ENCODE data around the gene TTLL11. TPM values are rescaled to one million over a fixed set of nuclear protein-coding genes. Genes with fewer than 3 reads are reported as not detected.

The TTLL11 gene
- total RNA-seq, 1 donor from 2014 or later: 0.75 TPM

DNA sequence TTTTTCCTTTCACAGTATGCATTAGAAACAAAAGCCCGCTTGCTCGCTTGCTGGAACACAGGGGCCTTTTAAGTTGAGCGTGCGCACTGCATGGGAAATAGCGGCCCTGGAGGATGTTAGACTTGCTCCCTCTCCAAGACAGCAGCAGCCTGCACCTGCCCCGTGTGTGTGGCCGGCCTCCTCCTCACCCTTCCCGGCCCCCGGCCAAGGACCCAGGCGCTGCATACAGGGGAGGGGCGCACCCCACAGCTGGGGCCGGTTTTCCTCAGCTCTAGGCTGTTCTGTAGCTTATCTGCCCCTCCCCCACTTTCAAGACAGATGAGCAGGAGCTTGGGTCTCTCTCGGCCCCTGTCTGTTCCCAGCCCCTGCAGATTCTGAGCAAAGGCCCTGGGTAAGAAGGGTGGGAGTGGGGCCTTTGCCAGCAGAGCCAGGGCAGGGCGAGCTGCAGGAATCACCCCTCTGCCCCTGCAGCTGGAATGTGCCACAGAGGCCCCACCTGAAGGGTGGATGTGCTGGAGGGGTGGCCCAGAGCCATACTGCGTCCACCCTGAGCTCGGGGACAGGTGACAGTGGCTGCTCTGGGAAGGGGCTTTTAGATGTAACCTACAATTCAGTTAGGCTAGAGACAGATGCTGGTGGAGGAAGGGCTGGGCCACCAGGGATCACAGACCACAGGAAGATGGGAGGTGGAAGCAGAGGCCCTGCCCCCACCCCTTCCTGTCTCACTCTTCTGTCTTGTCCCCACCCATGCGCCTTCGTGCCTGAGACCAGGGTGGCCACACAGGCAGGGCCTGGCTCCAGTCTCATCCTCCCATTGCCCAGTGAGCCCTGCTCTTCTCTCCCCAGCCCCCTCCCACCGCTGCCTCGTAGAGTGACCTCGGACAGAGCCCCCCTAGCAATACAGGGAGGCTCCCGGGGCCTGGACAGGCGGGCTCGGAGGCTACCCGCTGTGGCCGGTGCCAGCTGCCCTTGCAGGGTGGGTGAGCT lies 309.3 kb downstream of the TTLL11 start:
- peaks cover 12% of the 10 kb centered on the region for H3K79me2 ChIP-seq (ENCODE audit: low read depth)
- H3K27me3 ChIP-seq: no peaks in the 10 kb centered on the region
- H3K27ac Mint-ChIP-seq: peak overlapping the region; percentile 90
- peaks cover 23% of the 10 kb centered on the region for H3K36me3 Mint-ChIP-seq
- peaks cover 13% of the 10 kb centered on the region for H3K27me3 Mint-ChIP-seq (ENCODE audit: insufficient read depth, low read depth)
- peaks cover 38% of the 10 kb centered on the region for H3F3A ChIP-seq (ENCODE audit: low read depth)
- TF ChIP-seq, protein P1, sequence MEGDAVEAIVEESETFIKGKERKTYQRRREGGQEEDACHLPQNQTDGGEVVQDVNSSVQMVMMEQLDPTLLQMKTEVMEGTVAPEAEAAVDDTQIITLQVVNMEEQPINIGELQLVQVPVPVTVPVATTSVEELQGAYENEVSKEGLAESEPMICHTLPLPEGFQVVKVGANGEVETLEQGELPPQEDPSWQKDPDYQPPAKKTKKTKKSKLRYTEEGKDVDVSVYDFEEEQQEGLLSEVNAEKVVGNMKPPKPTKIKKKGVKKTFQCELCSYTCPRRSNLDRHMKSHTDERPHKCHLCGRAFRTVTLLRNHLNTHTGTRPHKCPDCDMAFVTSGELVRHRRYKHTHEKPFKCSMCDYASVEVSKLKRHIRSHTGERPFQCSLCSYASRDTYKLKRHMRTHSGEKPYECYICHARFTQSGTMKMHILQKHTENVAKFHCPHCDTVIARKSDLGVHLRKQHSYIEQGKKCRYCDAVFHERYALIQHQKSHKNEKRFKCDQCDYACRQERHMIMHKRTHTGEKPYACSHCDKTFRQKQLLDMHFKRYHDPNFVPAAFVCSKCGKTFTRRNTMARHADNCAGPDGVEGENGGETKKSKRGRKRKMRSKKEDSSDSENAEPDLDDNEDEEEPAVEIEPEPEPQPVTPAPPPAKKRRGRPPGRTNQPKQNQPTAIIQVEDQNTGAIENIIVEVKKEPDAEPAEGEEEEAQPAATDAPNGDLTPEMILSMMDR (IDR thresholded peaks at IDR 0.05): no peak
- TF ChIP-seq EZH2phosphoT487 (IDR thresholded peaks at IDR 0.05) (no peak), EZH2 (IDR thresholded peaks at IDR 0.05) (no peak)
- peaks cover 60% of the 10 kb centered on the region for H3K4me1 ChIP-seq
- no peaks in the 10 kb centered on the region for H3K36me3 ChIP-seq
- peaks cover 31% of the 10 kb centered on the region for H4K20me1 ChIP-seq (ENCODE audit: low read depth)
- H3K27ac ChIP-seq: peak overlapping the region; percentile 71
- peak overlapping the region; percentile 56 for H3K4me2 ChIP-seq
- H3K4me1 Mint-ChIP-seq: peaks cover 69% of the 10 kb centered on the region
- H3K4me3 Mint-ChIP-seq: no peak overlapping the region
- H3K9me3 Mint-ChIP-seq: peaks cover 2% of the 10 kb centered on the region
- H2AFZ ChIP-seq (replicated peaks): no peak overlapping the region
- no peak overlapping the region for H3K4me3 ChIP-seq
- no peak overlapping the region for H3K9ac ChIP-seq
- H3K9me3 ChIP-seq (ENCODE audit: low read depth): no peaks in the 10 kb centered on the region
- peak; percentile 83 for DNase-seq (ENCODE audit: low spot score)

DNA sequence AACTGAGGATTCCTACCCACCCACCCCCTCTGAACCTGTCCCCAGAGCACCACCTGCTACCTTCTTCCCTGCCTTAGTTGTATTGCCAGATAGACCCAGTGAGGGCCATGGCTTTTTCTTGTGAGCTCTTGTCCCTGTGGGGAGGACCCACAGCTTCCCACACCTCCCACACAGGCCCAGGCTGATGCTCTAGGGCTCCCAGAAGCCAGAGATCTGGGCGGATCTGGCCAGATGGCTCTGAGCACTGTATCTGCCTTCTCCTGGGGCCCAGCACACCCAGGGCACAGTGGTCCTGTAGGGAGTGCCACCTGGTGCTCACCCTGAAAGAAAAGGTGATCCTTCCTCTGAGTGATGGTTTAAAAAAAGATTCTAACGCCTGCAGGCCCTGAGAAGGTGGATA lies 310.0 kb downstream of the TTLL11 start:
- peak overlapping the region; percentile 71 for H3K27ac ChIP-seq
- no peaks in the 10 kb centered on the region for H3K27me3 ChIP-seq
- DNase-seq (ENCODE audit: low spot score): no peak
- no peak overlapping the region for H2AFZ ChIP-seq (replicated peaks)
- TF ChIP-seq EZH2phosphoT487 (IDR thresholded peaks at IDR 0.05) (no peak), EZH2 (IDR thresholded peaks at IDR 0.05) (no peak)
- TF ChIP-seq, protein P1 (IDR thresholded peaks at IDR 0.05): no peak
- H3K4me1 ChIP-seq: peaks cover 62% of the 10 kb centered on the region
- Mint-ChIP-seq H3K36me3 (peaks cover 27% of the 10 kb centered on the region), H3K4me3 (no peak overlapping the region), H3K27ac (peak overlapping the region; percentile 90), H3K27me3 (ENCODE audit: insufficient read depth, low read depth) (peaks cover 13% of the 10 kb centered on the region), H3K4me1 (peaks cover 70% of the 10 kb centered on the region), H3K9me3 (peaks cover 6% of the 10 kb centered on the region)
- no peak overlapping the region for H3K4me3 ChIP-seq
- H3K36me3 ChIP-seq: no peaks in the 10 kb centered on the region
- H3K9ac ChIP-seq: no peak overlapping the region
- peaks cover 12% of the 10 kb centered on the region for H3K79me2 ChIP-seq (ENCODE audit: low read depth)
- H3K9me3 ChIP-seq (ENCODE audit: low read depth): no peaks in the 10 kb centered on the region
- H3F3A ChIP-seq (ENCODE audit: low read depth): peaks cover 44% of the 10 kb centered on the region
- H3K4me2 ChIP-seq: peak overlapping the region; percentile 56
- peaks cover 32% of the 10 kb centered on the region for H4K20me1 ChIP-seq (ENCODE audit: low read depth)

DNA sequence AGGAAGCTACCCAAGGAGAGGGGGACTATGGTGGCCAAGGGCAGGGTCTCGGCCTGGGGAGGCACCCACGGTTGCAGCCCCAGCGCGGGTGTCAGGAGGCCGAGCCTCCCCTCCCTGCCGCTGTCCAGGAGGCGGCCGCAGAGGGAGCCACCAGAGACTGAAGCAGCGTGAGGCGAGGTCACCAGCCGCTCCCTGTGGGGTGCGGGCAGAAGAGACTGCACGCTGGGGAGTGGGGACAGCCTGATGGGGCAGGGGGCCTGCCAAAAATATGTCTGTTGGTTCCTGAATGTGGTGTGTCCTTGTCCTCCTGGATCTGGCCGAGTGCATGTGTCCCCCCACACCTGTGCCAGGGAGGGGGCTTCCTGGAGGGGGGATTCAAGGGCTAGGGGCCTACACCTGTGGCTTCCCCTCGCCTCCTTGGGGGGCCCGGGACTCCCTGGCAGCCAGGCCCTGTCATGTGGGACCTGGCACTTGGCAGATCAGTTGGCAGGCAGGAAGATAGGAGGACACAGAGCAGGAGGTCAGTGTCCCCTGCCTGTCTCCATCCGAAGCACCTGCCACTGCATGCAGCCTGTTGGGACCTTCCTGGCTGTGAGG lies 310.5 kb downstream of the TTLL11 start:
- peak overlapping the region; percentile 90 for H3K27ac Mint-ChIP-seq
- no peak overlapping the region for H2AFZ ChIP-seq (replicated peaks)
- H3K4me3 Mint-ChIP-seq: no peak overlapping the region
- H3K27ac ChIP-seq: peak overlapping the region; percentile 71
- no peak overlapping the region for H3K4me3 ChIP-seq
- H3K36me3 ChIP-seq: no peaks in the 10 kb centered on the region
- peaks cover 60% of the 10 kb centered on the region for H3K4me1 ChIP-seq
- no peak overlapping the region for H3K9ac ChIP-seq
- no peak for TF ChIP-seq EZH2phosphoT487 (IDR thresholded peaks at IDR 0.05)
- TF ChIP-seq, protein P1 (IDR thresholded peaks at IDR 0.05): no peak
- no peak for TF ChIP-seq EZH2 (IDR thresholded peaks at IDR 0.05)
- H3K9me3 Mint-ChIP-seq: peaks cover 6% of the 10 kb centered on the region
- no peaks in the 10 kb centered on the region for H3K9me3 ChIP-seq (ENCODE audit: low read depth)
- H3K27me3 ChIP-seq: no peaks in the 10 kb centered on the region
- no peak overlapping the region for H3K4me2 ChIP-seq
- no peak for DNase-seq (ENCODE audit: low spot score)
- H3K4me1 Mint-ChIP-seq: peaks cover 68% of the 10 kb centered on the region
- peaks cover 12% of the 10 kb centered on the region for H3K79me2 ChIP-seq (ENCODE audit: low read depth)
- peaks cover 13% of the 10 kb centered on the region for H3K27me3 Mint-ChIP-seq (ENCODE audit: insufficient read depth, low read depth)
- H4K20me1 ChIP-seq (ENCODE audit: low read depth): peaks cover 32% of the 10 kb centered on the region
- H3K36me3 Mint-ChIP-seq: peaks cover 31% of the 10 kb centered on the region
- H3F3A ChIP-seq (ENCODE audit: low read depth): peaks cover 44% of the 10 kb centered on the region

Measured in neural progenitor cell (in vitro differentiated cells).